PFSK-1 (cell line): ENCODE data around the gene P3R3URF.

Source experiments
- FOXP2 ChIP-seq: optimal IDR thresholded peaks from 2 replicates; pipeline ENCODE3; 2011; ENCODE audit warnings: borderline replicate concordance, control low read depth, inconsistent platforms; ENCODE audit not compliant: insufficient read depth; ENCODE audit errors: extremely low read length, extremely low read depth
- POLR2AphosphoS5 ChIP-seq: IDR thresholded peaks from 2 replicates; pipeline ENCODE4 v1.6.1; 2012; ENCODE audit warnings: low read depth, mild to moderate bottlenecking, control low read depth, low read length, moderate library complexity
- REST ChIP-seq, 2 experiments: IDR thresholded peaks; 2 replicates each; pipeline versions ENCODE4 v1.6.1 to v1.8.0; 2011 to 2012; ENCODE audit warnings: low read depth in 2 of 2, low read length in 2 of 2, control low read depth in 1 of 2, inconsistent platforms in 1 of 2, mild to moderate bottlenecking in 1 of 2, moderate library complexity in 1 of 2; ENCODE audit not compliant: insufficient read depth in 1 of 2
- SIN3A ChIP-seq: IDR thresholded peaks from 2 replicates; pipeline ENCODE4 v1.6.1; 2012; ENCODE audit warnings: mild to moderate bottlenecking, low read length, moderate library complexity, borderline replicate concordance; ENCODE audit not compliant: insufficient read depth
- TAF1 ChIP-seq: IDR thresholded peaks from 2 replicates; pipeline ENCODE4 v1.6.1; 2012; ENCODE audit warnings: low read length, control low read depth, borderline replicate concordance; ENCODE audit not compliant: insufficient read depth

- TF ChIP-seq POLR2AphosphoS5 (no peak), REST (IDR thresholded peaks at IDR 0.05; ENCODE audit: insufficient read depth in 1 of 2, low read depth in 2 of 2, low read length in 2 of 2) (no peak), SIN3A (no peak), TAF1 (no peak), FOXP2 (no peak)
Observed at GRCh38 chr1:46131712-46132528, 44.4 kb downstream of the P3R3URF start.
